Stimulated activated CD4-positive, alpha-beta T cell treated with anti-CD3 and anti-CD28 coated beads, Interleukin-12 subunit alpha, Interleukin-12 subunit beta, amount 100 ng/mL, for 24 hours (primary cell): Measurements from ENCODE around the gene HLCS.

Experiments
- DNase-seq, 2 experiments: peaks; one replicate each; pipeline ENCODE4 v3.0.0-alpha.2; 2020; ENCODE audit warnings: low read depth in 2 of 2

Gene HLCS

GRCh38 chr21:36745459-36745858 lies 221.0 kb downstream of the HLCS start:
- DNase-seq: no peak

DNA sequence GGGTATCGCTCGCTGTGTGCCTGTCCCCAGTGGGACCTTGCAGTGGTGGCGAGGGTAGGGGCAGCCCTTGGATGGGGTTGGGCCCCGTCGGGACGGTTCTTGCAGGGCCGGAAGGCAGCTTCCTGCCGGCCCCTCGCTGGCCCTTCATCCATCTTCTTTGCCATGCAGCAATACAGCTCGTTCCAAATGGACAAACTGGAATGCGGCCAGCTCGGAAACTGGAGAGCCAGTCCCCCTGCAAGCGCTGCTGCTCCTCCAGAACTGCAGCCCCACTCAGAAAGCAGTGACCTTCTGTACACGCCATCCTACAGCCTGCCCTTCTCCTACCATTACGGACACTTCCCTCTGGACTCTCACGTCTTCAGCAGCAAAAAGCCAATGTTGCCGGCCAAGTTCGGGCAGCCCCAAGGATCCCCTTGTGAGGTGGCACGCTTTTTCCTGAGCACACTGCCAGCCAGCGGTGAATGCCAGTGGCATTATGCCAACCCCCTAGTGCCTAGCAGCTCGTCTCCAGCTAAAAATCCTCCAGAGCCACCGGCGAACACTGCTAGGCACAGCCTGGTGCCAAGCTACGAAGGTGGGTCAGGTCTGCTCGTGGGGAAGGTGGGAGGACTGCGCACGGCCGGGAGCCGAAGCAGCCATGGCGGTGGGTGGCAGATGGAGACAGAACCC lies 221.8 kb downstream of the HLCS start:
- no peak for DNase-seq

DNA sequence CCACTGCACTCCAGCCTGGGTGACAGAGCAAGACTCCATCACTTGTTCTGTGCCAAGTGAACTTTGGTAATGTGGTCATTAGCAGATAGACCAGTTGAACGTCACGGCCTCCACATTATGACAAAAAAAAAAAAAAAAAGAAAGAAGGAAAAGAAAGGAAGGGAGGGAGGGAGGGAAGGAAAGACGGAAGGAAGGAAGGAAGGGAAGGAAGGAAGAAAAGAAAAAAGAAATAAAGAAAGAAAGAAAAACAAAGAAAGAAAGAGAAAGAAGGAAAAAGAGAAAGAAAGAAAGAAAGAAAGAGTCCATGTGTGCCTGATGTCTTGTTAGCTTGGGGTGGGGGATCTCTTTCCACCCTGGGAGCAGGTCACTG lies 222.3 kb downstream of the HLCS start:
- no peak for DNase-seq

DNA sequence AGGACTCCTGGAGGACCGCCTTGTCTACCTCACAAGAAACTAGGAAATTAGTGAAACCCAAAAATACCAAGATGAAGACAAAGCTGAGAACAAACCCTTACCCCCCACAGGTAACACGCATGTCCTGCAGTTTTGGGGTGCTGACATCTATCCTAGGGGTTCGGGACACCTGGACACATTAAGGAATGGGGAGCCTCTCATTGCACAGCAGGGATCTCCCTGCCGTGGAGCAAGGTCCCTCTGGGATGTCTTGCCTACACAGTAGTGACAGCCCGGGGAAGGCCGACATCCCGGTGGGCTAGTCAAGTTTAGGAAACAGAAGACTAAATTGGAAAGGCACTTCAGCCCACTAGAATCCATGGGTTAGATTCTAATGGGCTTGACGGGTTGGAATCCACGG lies 223.0 kb downstream of the HLCS start:
- no peak for DNase-seq

DNA sequence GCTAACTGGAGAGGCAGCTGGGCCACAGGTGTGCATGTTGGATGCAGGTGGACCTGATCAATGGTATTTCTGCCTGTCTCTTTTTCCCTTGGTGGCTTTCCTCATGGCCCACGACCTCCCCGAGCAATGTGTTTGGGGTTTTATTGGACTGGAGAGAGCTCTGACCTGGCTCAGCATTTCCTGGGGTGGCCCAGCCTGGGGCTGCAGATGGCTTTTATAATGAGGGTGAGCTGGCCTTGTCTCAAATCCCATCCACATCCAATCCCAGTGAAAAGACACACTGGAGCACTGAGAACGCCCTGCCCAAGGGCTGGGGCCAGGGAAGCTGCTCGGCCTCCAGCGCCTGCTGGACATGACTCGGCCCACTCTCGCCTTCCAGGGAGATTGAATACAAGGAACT lies 223.5 kb downstream of the HLCS start:
- DNase-seq: no peak

- no peak for DNase-seq
These were observed 225.0 kb downstream of the HLCS start for GRCh38 chr21:36741506-36741905.

DNA sequence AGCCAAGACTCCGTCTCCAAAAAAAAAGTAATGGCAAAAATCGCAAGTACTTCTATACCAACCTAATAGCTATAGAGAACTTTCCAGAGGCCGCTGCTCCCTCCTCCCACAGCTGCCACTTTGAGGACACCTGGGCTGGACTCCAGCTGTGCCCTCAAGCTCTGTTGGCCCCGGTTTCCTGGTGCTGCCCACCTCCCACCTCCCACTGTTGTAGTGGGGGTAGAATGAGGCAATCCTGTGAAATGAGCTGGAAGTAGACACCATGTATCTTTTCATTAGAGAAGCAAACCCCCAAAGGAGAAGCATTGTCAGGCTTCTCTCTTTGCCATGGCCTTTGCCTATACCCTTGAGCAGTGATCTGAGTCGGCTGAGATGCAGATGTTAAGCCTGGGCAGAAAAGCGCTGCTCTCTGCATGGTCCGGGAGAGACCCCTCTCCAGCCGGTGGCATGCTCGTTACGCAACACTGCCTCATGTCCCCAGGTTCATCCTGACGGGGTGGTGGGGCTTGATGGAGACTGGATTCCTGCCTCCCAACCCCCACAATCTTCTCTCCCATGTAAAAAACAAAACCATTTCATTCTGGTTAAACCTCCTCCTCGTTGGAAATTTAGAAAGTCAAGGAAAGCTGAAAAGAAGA lies 227.9 kb downstream of the HLCS start:
- no peak for DNase-seq

GRCh38 chr21:36735724-36736320 lies 230.6 kb downstream of the HLCS start:
- DNase-seq: no peak

GRCh38 chr21:36735201-36735515 lies 231.3 kb downstream of the HLCS start:
- no peak for DNase-seq

GRCh38 chr21:36734367-36735200 lies 231.9 kb downstream of the HLCS start:
- DNase-seq: no peak

GRCh38 chr21:36733857-36734256 lies 232.6 kb downstream of the HLCS start:
- no peak for DNase-seq

DNA sequence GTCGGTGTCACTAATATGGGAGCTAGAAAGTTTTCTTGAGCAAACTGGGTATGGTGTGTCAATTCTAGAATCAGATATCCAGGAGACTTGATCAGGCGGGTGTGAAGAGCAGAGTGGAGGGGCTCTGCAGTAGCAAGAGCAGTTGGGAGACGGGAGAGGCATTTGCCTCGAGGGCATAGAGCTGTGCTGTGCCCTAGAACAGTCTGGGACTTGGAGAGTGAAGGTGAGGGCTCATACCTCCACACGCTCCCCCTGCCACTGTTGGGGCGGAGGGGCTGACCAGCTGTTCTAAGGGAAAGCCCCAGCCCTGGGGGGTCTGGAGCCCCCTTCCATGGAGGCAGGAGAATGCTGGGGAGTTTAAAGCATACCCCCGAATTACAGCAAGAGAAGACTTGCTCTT lies 233.7 kb downstream of the HLCS start:
- DNase-seq: no peak

- no peak for DNase-seq
These were observed 234.3 kb downstream of the HLCS start for GRCh38 chr21:36732217-36732616.

DNA sequence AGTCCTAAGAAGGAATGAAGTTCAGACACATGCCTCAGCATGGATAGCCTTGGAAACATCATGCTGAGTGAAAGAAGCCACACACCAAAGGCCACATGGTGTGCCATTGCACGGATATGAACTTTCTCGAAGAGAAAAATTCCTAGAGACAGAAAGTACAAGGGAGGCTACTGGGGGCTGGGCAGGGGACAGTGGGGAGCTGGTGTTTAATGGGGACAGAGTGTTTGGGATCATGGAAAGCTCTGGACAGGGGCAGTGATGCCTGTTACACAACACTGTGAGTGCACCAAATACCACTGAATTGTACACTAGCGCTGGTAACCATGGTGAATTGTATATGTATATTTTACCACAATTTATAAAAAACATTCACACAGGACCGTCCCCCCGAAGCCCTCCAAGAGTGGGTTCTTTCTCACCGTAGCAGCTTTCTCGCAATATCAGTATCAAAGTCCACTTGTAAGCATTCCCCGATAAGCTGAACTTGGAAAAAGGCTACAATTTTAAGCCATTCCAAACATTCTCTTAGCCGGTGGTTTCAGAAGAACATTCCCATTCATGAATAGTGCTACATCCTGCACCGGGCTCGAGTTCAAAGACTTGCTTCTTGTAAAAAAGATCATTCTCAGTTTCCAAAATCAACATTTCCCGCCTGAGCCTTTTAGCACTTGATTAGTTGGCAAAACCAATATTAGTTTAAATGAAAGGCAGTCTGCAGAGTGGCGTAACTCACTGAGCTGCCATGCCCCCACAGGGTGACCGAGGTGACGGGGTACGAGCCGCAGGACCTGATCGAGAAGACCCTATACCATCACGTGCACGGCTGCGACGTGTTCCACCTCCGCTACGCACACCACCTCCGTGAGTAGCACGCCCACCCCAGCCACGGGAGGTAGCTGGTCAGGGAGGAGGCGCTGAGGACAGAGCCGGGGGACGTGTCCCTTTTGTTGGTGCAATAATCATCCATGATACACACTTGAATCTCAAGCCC lies 235.9 kb downstream of the HLCS start:
- no peak for DNase-seq

DNA sequence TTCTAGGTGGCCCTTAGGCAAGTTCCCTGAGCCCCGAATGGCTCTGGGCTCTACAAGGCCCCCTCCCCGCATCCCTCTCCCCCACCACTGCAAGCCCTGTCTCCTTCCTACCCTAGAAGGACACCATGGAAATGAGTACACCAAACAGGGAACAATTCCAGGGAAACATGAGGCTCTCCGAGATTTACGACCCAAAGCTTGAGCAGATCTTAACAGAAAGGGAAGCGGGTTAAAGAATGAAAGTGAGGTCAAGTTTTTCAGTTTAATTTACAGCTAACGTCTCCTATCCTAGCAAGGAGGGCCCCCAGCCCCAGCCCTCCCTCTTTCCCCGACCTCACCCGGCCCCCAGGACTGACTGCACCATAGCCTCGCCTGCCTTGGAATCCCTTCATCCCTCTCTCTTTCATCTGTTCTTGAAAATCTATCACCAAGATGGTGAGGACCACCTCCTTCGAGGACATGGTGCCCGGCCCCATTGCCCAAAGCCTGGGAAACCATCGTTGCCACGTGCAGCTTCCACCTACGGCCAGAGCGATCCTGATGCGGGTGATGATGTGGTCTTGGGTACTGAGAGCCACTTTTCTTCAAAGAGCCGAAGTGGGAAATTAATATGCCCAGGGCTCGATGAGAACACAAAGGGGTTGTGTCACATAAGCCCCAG lies 237.0 kb downstream of the HLCS start:
- DNase-seq: no peak

DNA sequence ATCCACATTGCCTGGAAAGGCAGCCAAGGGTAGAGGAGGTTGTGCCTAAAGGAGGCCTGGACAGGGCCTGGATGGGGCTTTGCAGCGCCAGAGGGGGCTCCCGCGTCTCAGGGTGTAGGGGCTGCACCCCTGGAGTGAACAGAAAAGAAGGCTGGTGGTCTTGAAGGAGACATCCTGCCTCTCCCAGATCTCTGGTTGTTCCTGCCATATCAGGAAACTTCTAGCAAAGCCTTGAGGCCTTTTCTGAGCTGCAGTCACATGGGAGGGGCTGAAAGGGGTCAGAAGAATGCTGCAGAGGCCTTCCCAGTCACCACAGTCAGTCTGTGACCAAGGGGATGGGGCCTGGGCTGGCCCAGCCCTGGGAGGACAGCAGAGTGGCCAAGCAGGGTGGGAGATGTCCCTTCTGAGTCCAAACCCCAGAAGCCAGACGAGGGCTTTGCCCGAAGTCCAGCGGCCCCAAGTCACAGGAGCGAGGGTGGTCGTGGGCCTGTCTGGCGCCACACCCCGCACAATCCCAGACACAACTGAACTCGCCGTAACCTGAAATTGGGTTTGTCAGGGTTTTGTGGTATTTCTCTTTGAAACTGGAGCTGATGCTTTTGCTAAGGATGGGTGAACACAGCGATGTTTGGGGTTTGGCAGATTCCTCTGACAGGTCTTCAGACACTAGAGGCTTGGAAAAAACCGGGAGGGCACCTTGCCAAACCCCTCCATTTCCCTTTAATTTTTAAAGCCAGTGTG lies 237.9 kb downstream of the HLCS start:
- no peak for DNase-seq

DNA sequence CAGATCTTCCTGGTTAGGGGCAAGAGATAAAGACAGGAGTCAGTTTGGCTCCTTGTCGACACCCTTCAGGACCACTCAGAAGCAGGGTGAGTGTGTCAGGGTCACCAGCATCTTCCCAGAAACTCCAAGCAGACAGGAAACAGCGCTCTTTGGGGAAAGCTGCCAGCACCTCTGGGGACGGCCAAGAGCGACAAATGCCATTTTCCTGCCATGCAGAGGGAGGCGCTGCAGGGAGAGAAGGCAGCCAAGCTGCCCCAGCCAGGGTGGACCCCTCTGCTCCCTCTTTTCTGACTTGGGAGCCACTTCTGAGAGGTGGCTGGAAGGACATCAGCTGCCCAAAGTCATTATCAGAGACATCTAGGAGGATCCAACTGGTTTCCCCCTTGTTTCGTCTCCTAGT lies 238.6 kb downstream of the HLCS start:
- no peak for DNase-seq

DNA sequence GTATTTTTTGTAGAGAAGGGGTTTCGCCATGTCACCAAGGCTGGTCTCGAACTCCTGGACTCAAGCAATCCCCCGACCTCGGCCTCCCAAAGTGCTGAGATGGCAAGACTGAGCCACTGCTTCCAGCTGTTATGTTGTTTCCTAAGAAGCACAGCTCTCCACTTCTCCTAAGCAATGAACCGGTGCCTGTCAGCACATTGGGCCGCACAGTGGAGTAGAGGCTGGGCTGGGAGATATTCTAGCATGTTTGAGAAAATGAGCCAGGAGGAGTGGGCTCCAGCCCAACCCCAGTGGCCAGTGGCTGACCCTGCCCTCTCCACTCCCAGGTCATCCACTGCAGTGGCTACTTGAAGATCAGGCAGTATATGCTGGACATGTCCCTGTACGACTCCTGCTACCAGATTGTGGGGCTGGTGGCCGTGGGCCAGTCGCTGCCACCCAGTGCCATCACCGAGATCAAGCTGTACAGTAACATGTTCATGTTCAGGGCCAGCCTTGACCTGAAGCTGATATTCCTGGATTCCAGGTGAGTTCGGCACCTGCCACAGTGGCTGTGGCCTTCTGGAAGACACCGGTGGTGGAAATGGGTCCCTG lies 240.6 kb downstream of the HLCS start:
- no peak for DNase-seq

DNA sequence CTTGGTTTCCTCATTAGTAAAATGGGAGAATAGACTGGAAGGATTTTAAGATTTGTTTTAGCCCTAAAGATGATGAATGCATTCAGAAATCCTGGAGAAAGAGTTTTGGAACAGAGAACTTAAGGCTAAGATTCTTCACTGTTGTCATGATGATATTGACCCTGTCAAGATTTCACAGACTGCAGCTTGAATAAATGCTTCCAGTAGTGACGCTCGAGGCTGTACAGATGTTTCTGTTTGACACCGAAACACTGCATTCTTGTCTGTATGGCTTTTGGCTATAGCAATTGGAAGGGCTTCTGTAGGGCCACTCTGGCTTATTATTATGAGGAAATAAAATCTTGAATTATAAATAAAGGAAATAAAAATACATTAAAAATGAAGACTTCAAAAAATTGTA lies 241.8 kb downstream of the HLCS start:
- no peak for DNase-seq

GRCh38 chr21:36723371-36723881 lies 243.0 kb downstream of the HLCS start:
- DNase-seq: no peak
